CD14-positive monocyte (primary cell): Measurements from ENCODE around the gene PKD1. TPM values are rescaled to one million over a fixed set of nuclear protein-coding genes. Genes with fewer than 3 reads are reported as not detected.

Experiments
- DNase-seq, 3 donors: peaks; one replicate each; pipeline ENCODE4 v3.0.0-alpha.2; 2011 to 2022
- H2AFZ ChIP-seq: 2 replicates; pipeline ENCODE4 v1.6.0; 2012; ENCODE audit warnings: mild to moderate bottlenecking, low read depth, low read length, inconsistent platforms; ENCODE audit not compliant: insufficient read depth, poor library complexity, severe bottlenecking
- H3K27ac ChIP-seq, 2 donors: 1 replicate in 1 of 2; 2 replicates in 1 of 2; pipeline ENCODE4 v1.5.1; 2012 to 2013; ENCODE audit warnings: low read length in 2 of 2, control low read depth in 1 of 2, inconsistent platforms in 1 of 2, low read depth in 1 of 2, mild to moderate bottlenecking in 1 of 2
- H3K27me3 ChIP-seq, 2 donors: one replicate each; pipeline versions ENCODE4 v1.6.0 to v1.6.1; 2011 to 2013; ENCODE audit warnings: low read length in 2 of 2; ENCODE audit not compliant: control insufficient read depth in 2 of 2, insufficient read depth in 2 of 2
- H3K36me3 ChIP-seq, 2 donors: replicated peaks in 1 of 2; 1 replicate in 1 of 2; 2 replicates in 1 of 2; pipeline versions ENCODE4 v1.5.1 to v1.6.1; 2012 to 2013; ENCODE audit warnings: low read length in 2 of 2, control low read depth in 1 of 2, inconsistent platforms in 1 of 2, mild to moderate bottlenecking in 1 of 2; ENCODE audit not compliant: insufficient read depth in 2 of 2, control insufficient read depth in 1 of 2
- H3K4me1 ChIP-seq, 2 donors: 1 replicate in 1 of 2; 2 replicates in 1 of 2; pipeline versions ENCODE4 v1.5.1 to v1.6.1; 2012 to 2013; ENCODE audit warnings: low read length in 2 of 2, control low read depth in 1 of 2, inconsistent platforms in 1 of 2, mild to moderate bottlenecking in 1 of 2, moderate library complexity in 1 of 2; ENCODE audit not compliant: insufficient read depth in 2 of 2, control insufficient read depth in 1 of 2
- H3K4me2 ChIP-seq: replicated peaks from 2 replicates; pipeline ENCODE3; 2012; ENCODE audit warnings: low read length, moderate library complexity, mild to moderate bottlenecking; ENCODE audit not compliant: poor library complexity, severe bottlenecking; ENCODE audit errors: extremely low read depth
- H3K4me3 ChIP-seq, 3 experiments: fragments of 200-600 bp in 1 of 3; sonication (generic) in 1 of 3; replicated peaks in 1 of 3; 1 replicate in 2 of 3; 2 replicates in 1 of 3; pipeline ENCODE4 v1.5.1; 2011 to 2013; ENCODE audit warnings: low read length in 3 of 3, mild to moderate bottlenecking in 3 of 3, control low read depth in 2 of 3, low read depth in 2 of 3, inconsistent platforms in 1 of 3, moderate library complexity in 1 of 3
- H3K79me2 ChIP-seq: 2 replicates; pipeline ENCODE4 v1.6.0; 2012; ENCODE audit warnings: mild to moderate bottlenecking, control low read depth, inconsistent platforms, low read length, moderate library complexity; ENCODE audit not compliant: insufficient read depth
- H3K9ac ChIP-seq: 2 replicates; pipeline ENCODE4 v1.6.0; 2017; ENCODE audit warnings: low read length, mild to moderate bottlenecking; ENCODE audit not compliant: insufficient read depth, poor library complexity, severe bottlenecking
- H3K9me3 ChIP-seq, 2 donors: replicated peaks in 1 of 2; 1 replicate in 1 of 2; 2 replicates in 1 of 2; pipeline versions ENCODE4 v1.5.1 to v1.6.1; 2012 to 2013; ENCODE audit warnings: low read length in 2 of 2, control low read depth in 1 of 2; ENCODE audit not compliant: control insufficient read depth in 1 of 2, insufficient read depth in 1 of 2
- H4K20me1 ChIP-seq: 2 replicates; pipeline ENCODE4 v1.6.0; 2012; ENCODE audit warnings: mild to moderate bottlenecking, low read length, control low read depth, moderate library complexity; ENCODE audit not compliant: insufficient read depth
- H3K27ac Mint-ChIP-seq, 7 donors: one replicate each; pipeline ENCODE4 v1.8.0; 2020; ENCODE audit warnings: mild to moderate bottlenecking in 7 of 7, mixed read lengths in 7 of 7, moderate library complexity in 6 of 7, inconsistent platforms in 2 of 7
- H3K27me3 Mint-ChIP-seq, 3 donors: one replicate each; pipeline ENCODE4 v1.8.0; 2021 to 2022; ENCODE audit warnings: low read depth in 3 of 3, mild to moderate bottlenecking in 3 of 3, mixed read lengths in 3 of 3, moderate library complexity in 3 of 3, inconsistent platforms in 1 of 3
- H3K36me3 Mint-ChIP-seq, 2 donors: one replicate each; pipeline ENCODE4 v1.8.0; 2020; ENCODE audit warnings: mixed read lengths in 2 of 2, inconsistent platforms in 1 of 2, mild to moderate bottlenecking in 1 of 2
- H3K4me1 Mint-ChIP-seq: one replicate; pipeline ENCODE4 v1.8.0; 2020; ENCODE audit warnings: mild to moderate bottlenecking, mixed read lengths
- H3K4me3 Mint-ChIP-seq, 2 donors: one replicate each; pipeline ENCODE4 v1.8.0; 2020; ENCODE audit warnings: mild to moderate bottlenecking in 2 of 2, mixed read lengths in 2 of 2, moderate library complexity in 1 of 2
- H3K9me3 Mint-ChIP-seq, 7 donors: one replicate each; pipeline ENCODE4 v1.8.0; 2020 to 2022; ENCODE audit warnings: mixed read lengths in 7 of 7, mild to moderate bottlenecking in 6 of 7, moderate library complexity in 6 of 7, inconsistent platforms in 2 of 7
- WGBS: methylation state at CpG from one replicate; pipeline ENCODE4 v1.1.5; 2013; ENCODE audit warnings: missing lambda C conversion rate; ENCODE audit not compliant: insufficient coverage; 5-methylcytosine and 5-hydroxymethylcytosine counted together
- intact Hi-C, 2 donors: fragments of 100-400 bp; cut with micrococcal nuclease; formaldehyde crosslinking; loops; one replicate each; pipeline versions ENCODE4 v1.15.0 to v1.15.1; 2023
- polyA plus RNA-seq, 3 donors: library from polyadenylated mRNA; depleted of rRNA in 1 of 3; unstranded in 2 of 3; stranded (reverse) in 1 of 3; fragments of 300-500 nt in 2 of 3; fragments of >200 nt in 1 of 3; fragmentation: Illumina TruSeq in 2 of 3; gene quantifications; 1 replicate in 2 of 3; 2 replicates in 1 of 3; pipeline ENCODE4 v1.2.3, GENCODE V29; 2012 to 2021
- TF ChIP-seq, protein P1 (sequence below): fragments of 200-600 bp; IDR thresholded peaks from one replicate; pipeline ENCODE4 v1.8.0; 2022; ENCODE audit warnings: antibody characterized with exemption, mild to moderate bottlenecking

Gene PKD1
- polyA plus RNA-seq, 3 donors, result 0.22 to 53.8 (median 1.6) TPM

DNA sequence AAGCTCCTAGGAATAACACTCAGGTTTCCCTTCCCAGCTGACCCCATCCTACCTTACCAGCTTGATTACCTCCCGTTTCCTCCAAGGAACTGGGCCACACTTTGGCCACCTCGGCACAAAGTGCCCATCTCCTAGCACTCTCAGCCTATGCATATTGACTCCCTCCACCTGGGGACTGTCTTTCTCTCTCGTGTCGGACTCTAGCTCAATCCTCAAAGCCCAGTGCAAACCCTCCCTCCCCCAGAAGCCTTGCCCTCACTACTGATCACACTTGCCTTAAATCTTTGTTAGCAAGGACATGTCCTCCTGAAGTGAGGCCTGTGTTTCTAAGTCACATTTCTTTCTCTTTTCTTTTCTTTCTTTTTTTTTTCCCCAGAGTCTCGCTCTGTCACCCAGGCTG is 10.1 kb upstream of the PKD1 start:
- peaks cover 0 to 6% (median 0%) of the 10 kb centered on the region in 7 donors for H3K9me3 Mint-ChIP-seq
- no peak for DNase-seq
- no peak overlapping the region for H3K27ac ChIP-seq
- WGBS, result 88% methylated on average over 5 of the region's 5 CpGs
- H3K4me1 ChIP-seq, result peaks cover 15 to 25% of the 10 kb centered on the region in 2 donors
- H3K4me3 Mint-ChIP-seq, result no peak overlapping the region
- H3K36me3 Mint-ChIP-seq, result peaks cover 0 to 3% of the 10 kb centered on the region in 2 donors
- H4K20me1 ChIP-seq, result peaks cover 21% of the 10 kb centered on the region
- no peak overlapping the region for H2AFZ ChIP-seq
- peaks cover 0 to 22% of the 10 kb centered on the region in 2 donors for H3K27me3 ChIP-seq
- no peaks in the 10 kb centered on the region for H3K9me3 ChIP-seq
- intact Hi-C loops, result loop anchor here in 1 of 2 donors (5.0 kb wide), 1 partner anchor 119 kb away; the partner anchor contains the start of gene NHERF2
- no peaks in the 10 kb centered on the region for H3K36me3 ChIP-seq
- H3K4me3 ChIP-seq, result no peak overlapping the region
- H3K27ac Mint-ChIP-seq, result no peak overlapping the region
- no peak overlapping the region for H3K4me2 ChIP-seq
- no peak overlapping the region for H3K9ac ChIP-seq
- peaks cover 14 to 40% (median 21%) of the 10 kb centered on the region in 3 donors for H3K27me3 Mint-ChIP-seq
- H3K79me2 ChIP-seq, result no peaks in the 10 kb centered on the region
- TF ChIP-seq, protein P1, sequence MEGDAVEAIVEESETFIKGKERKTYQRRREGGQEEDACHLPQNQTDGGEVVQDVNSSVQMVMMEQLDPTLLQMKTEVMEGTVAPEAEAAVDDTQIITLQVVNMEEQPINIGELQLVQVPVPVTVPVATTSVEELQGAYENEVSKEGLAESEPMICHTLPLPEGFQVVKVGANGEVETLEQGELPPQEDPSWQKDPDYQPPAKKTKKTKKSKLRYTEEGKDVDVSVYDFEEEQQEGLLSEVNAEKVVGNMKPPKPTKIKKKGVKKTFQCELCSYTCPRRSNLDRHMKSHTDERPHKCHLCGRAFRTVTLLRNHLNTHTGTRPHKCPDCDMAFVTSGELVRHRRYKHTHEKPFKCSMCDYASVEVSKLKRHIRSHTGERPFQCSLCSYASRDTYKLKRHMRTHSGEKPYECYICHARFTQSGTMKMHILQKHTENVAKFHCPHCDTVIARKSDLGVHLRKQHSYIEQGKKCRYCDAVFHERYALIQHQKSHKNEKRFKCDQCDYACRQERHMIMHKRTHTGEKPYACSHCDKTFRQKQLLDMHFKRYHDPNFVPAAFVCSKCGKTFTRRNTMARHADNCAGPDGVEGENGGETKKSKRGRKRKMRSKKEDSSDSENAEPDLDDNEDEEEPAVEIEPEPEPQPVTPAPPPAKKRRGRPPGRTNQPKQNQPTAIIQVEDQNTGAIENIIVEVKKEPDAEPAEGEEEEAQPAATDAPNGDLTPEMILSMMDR, result no peak
- peaks cover 15% of the 10 kb centered on the region for H3K4me1 Mint-ChIP-seq

DNA sequence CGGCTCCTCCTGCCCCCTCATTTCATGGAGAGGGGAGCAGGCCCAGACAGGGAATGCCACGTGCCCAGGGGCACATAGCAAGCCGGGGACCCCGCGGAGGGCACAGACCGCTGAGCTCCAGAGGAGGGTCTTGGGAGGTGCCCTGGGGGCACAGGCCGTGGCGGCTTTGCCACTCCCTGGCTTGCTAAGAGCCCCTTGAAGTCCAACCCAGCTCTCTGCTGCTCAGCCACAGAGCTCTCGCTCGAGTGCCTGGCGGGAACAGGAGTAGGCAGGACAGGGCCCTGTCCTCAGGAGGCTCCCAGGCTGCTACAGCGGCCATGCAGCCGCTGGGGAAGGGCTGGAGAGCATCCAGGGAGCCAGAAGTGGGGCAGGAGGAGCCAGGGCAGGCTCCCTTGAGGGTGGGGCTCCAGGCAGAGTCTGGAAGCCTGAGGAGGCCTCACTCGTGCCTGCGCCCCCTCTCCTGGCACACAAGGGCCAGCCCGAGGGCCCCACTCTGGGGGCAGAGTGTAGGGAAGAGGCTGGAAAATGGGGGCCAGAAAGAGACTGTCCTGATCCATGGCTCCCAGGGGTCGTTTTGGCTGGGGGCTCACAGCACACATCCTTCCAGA is 8.3 kb upstream of the PKD1 start:
- 88% methylated on average over 16 of the region's 17 CpGs for WGBS
- H3K4me1 Mint-ChIP-seq, result peaks cover 5% of the 10 kb centered on the region
- H3K27ac Mint-ChIP-seq, result no peak overlapping the region

More for the DNA sequence above, 8.3 kb upstream of the PKD1 start:
- Histone ChIP-seq H2AFZ (no peak overlapping the region), H3K4me1 (peaks cover 8 to 13% of the 10 kb centered on the region in 2 donors), H4K20me1 (peaks cover 3% of the 10 kb centered on the region), H3K4me2 (no peak overlapping the region), H3K9ac (no peak overlapping the region), H3K9me3 (no peaks in the 10 kb centered on the region), H3K4me3 (no peak overlapping the region), H3K27me3 (peaks cover 0 to 8% of the 10 kb centered on the region in 2 donors), H3K36me3 (no peaks in the 10 kb centered on the region), H3K27ac (no peak overlapping the region), H3K79me2 (no peaks in the 10 kb centered on the region)
- intact Hi-C loops, result no loop called here
- peaks cover 8 to 26% (median 18%) of the 10 kb centered on the region in 3 donors for H3K27me3 Mint-ChIP-seq
- H3K36me3 Mint-ChIP-seq, result no peaks in the 10 kb centered on the region
- no peak overlapping the region for H3K4me3 Mint-ChIP-seq
- TF ChIP-seq, protein P1, result no peak
- H3K9me3 Mint-ChIP-seq, result peaks cover 0 to 1% (median 0%) of the 10 kb centered on the region in 7 donors
- no peak for DNase-seq
